Muscle layer of colon (tissue), 2 donors: ENCODE data around the gene BORCS5.

ENCODE experiments used
- H3K27ac ChIP-seq: one replicate; pipeline ENCODE4 v1.7.0; 2013; ENCODE audit warnings: low read depth, mild to moderate bottlenecking, low read length, moderate library complexity
- H3K27me3 ChIP-seq, 2 donors: one replicate each; pipeline ENCODE4 v1.7.0; 2013; ENCODE audit warnings: low read length in 2 of 2, mild to moderate bottlenecking in 2 of 2; ENCODE audit not compliant: insufficient read depth in 2 of 2, control insufficient read depth in 1 of 2
- H3K36me3 ChIP-seq: one replicate; pipeline ENCODE4 v1.7.0; 2013; ENCODE audit warnings: mild to moderate bottlenecking, low read length; ENCODE audit not compliant: insufficient read depth
- H3K4me1 ChIP-seq: one replicate; pipeline ENCODE4 v1.7.0; 2013; ENCODE audit warnings: mild to moderate bottlenecking, low read length; ENCODE audit not compliant: insufficient read depth
- H3K4me3 ChIP-seq, 2 donors: one replicate each; pipeline ENCODE4 v1.7.0; 2013; ENCODE audit warnings: low read length in 2 of 2, low read depth in 1 of 2, mild to moderate bottlenecking in 1 of 2, moderate library complexity in 1 of 2
- H3K9ac ChIP-seq: one replicate; pipeline ENCODE4 v1.7.0; 2013; ENCODE audit warnings: low read length
- H3K9me3 ChIP-seq: one replicate; pipeline ENCODE4 v1.7.0; 2013; ENCODE audit warnings: mild to moderate bottlenecking, low read length
- donor health status: abdominal sarcoma.
- donor health status: Adenocarcinoma of cecum.

The BORCS5 gene

GRCh38 chr12:12357719-12358461, 1.0 kb downstream of the BORCS5 start:
- Histone ChIP-seq H3K9ac (peak overlapping the region; percentile 65), H3K27me3 (no peaks in the 10 kb centered on the region), H3K36me3 (no peaks in the 10 kb centered on the region), H3K4me1 (peaks cover 11% of the 10 kb centered on the region), H3K9me3 (no peaks in the 10 kb centered on the region), H3K4me3 (peak overlapping the region; percentile 72 to 89), H3K27ac (peak overlapping the region; percentile 85)

- Histone ChIP-seq H3K27me3 (no peaks in the 10 kb centered on the region), H3K27ac (no peak overlapping the region), H3K36me3 (no peaks in the 10 kb centered on the region), H3K9ac (no peak overlapping the region), H3K9me3 (no peaks in the 10 kb centered on the region), H3K4me3 (no peak overlapping the region), H3K4me1 (peaks cover 11% of the 10 kb centered on the region)
Measured at GRCh38 chr12:12358528-12358927, 1.6 kb downstream of the BORCS5 start.

- Histone ChIP-seq H3K27ac (no peak overlapping the region), H3K9me3 (no peaks in the 10 kb centered on the region), H3K4me1 (no peaks in the 10 kb centered on the region)
Measured at GRCh38 chr12:12364787-12365445, 8.0 kb downstream of the BORCS5 start.

GRCh38 chr12:12365446-12365802, 8.5 kb downstream of the BORCS5 start:
- Histone ChIP-seq H3K27ac (peak overlapping the region; percentile 31), H3K9me3 (no peaks in the 10 kb centered on the region), H3K27me3 (no peaks in the 10 kb centered on the region), H3K4me1 (no peaks in the 10 kb centered on the region), H3K9ac (no peak overlapping the region), H3K4me3 (no peak overlapping the region), H3K36me3 (no peaks in the 10 kb centered on the region)

More at GRCh38 chr12:12364787-12365445, 8.0 kb downstream of the BORCS5 start:
- H3K9ac ChIP-seq = no peak overlapping the region
- H3K36me3 ChIP-seq = no peaks in the 10 kb centered on the region
- H3K4me3 ChIP-seq = no peak overlapping the region
- no peaks in the 10 kb centered on the region for H3K27me3 ChIP-seq

GRCh38 chr12:12365931-12366431, 9.1 kb downstream of the BORCS5 start:
- Histone ChIP-seq H3K4me3 (no peak overlapping the region), H3K27ac (peak overlapping the region; percentile 31), H3K36me3 (no peaks in the 10 kb centered on the region), H3K9me3 (no peaks in the 10 kb centered on the region), H3K4me1 (no peaks in the 10 kb centered on the region), H3K27me3 (no peaks in the 10 kb centered on the region), H3K9ac (no peak overlapping the region)

- H3K27ac ChIP-seq = no peak overlapping the region
- no peaks in the 10 kb centered on the region for H3K27me3 ChIP-seq
- no peak overlapping the region for H3K9ac ChIP-seq
- no peaks in the 10 kb centered on the region for H3K9me3 ChIP-seq
- H3K36me3 ChIP-seq = no peaks in the 10 kb centered on the region
- no peak overlapping the region for H3K4me3 ChIP-seq
- H3K4me1 ChIP-seq = no peaks in the 10 kb centered on the region
Measured at GRCh38 chr12:12366701-12367481, 10.0 kb downstream of the BORCS5 start.

GRCh38 chr12:12367482-12367998, 10.7 kb downstream of the BORCS5 start:
- no peaks in the 10 kb centered on the region for H3K36me3 ChIP-seq
- no peaks in the 10 kb centered on the region for H3K4me1 ChIP-seq
- no peaks in the 10 kb centered on the region for H3K9me3 ChIP-seq
- H3K4me3 ChIP-seq = no peak overlapping the region
- no peak overlapping the region for H3K9ac ChIP-seq
- no peaks in the 10 kb centered on the region for H3K27me3 ChIP-seq
- no peak overlapping the region for H3K27ac ChIP-seq

- no peak overlapping the region for H3K27ac ChIP-seq
- H3K9ac ChIP-seq = no peak overlapping the region
- no peaks in the 10 kb centered on the region for H3K27me3 ChIP-seq
- no peak overlapping the region for H3K4me3 ChIP-seq
- H3K4me1 ChIP-seq = no peaks in the 10 kb centered on the region
- no peaks in the 10 kb centered on the region for H3K9me3 ChIP-seq
- no peaks in the 10 kb centered on the region for H3K36me3 ChIP-seq
Measured at GRCh38 chr12:12372946-12373722, 16.3 kb downstream of the BORCS5 start.

GRCh38 chr12:12376646-12377448, 20.0 kb downstream of the BORCS5 start:
- Histone ChIP-seq H3K4me1 (no peaks in the 10 kb centered on the region), H3K27ac (no peak overlapping the region), H3K4me3 (no peak overlapping the region), H3K27me3 (no peaks in the 10 kb centered on the region), H3K36me3 (no peaks in the 10 kb centered on the region), H3K9ac (no peak overlapping the region), H3K9me3 (no peaks in the 10 kb centered on the region)

GRCh38 chr12:12378616-12379015, 21.7 kb downstream of the BORCS5 start:
- Histone ChIP-seq H3K9ac (no peak overlapping the region), H3K4me3 (no peak overlapping the region), H3K4me1 (no peaks in the 10 kb centered on the region), H3K27ac (no peak overlapping the region), H3K36me3 (no peaks in the 10 kb centered on the region), H3K9me3 (no peaks in the 10 kb centered on the region), H3K27me3 (no peaks in the 10 kb centered on the region)
